Upper lobe of left lung (tissue), 6 donors: ENCODE results near the gene SNTA1. TPM values are rescaled to one million over a fixed set of nuclear protein-coding genes. Genes with fewer than 3 reads are reported as not detected.

ENCODE experiments used
- ATAC-seq, 2 donors: fragments of 200-7000 bp; cut with Tn5 transposase; one replicate each; pipeline ENCODE4 v1.9.1; 2022; ENCODE audit warnings: mild to moderate bottlenecking in 2 of 2, moderate library complexity in 2 of 2; ENCODE audit not compliant: low FRiP score in 2 of 2
- DNase-seq, 2 donors: peaks; one replicate each; pipeline ENCODE4 v3.0.0-alpha.2; 2019 to 2020
- H3K27ac ChIP-seq, 4 donors: fragments of 200-600 bp; sonication (generic); one replicate each; pipeline ENCODE4 v1.5.1; 2016 to 2019
- H3K27me3 ChIP-seq, 4 donors: fragments of 200-600 bp; sonication (generic); one replicate each; pipeline ENCODE4 v1.5.1; 2017 to 2019
- H3K36me3 ChIP-seq, 4 donors: fragments of 200-600 bp; sonication (generic); one replicate each; pipeline ENCODE4 v1.5.1; 2016 to 2019
- H3K4me1 ChIP-seq, 4 donors: fragments of 200-600 bp; sonication (generic); one replicate each; pipeline ENCODE4 v1.5.1; 2018 to 2019
- H3K4me3 ChIP-seq, 4 donors: fragments of 200-600 bp; sonication (generic); one replicate each; pipeline ENCODE4 v1.5.1; 2017 to 2019; ENCODE audit warnings: mild to moderate bottlenecking in 2 of 4, moderate library complexity in 1 of 4
- H3K9me3 ChIP-seq, 4 donors: fragments of 200-600 bp; sonication (generic); one replicate each; pipeline ENCODE4 v1.5.1; 2018 to 2019
- CTCF ChIP-seq, 6 experiments: fragments of 450-650 bp in 4 of 6; fragments of 200-600 bp in 2 of 6; sonication (generic) in 2 of 6; IDR thresholded peaks; one replicate each; pipeline ENCODE4 v1.5.1; 2016 to 2019; ENCODE audit warnings: antibody characterized with exemption in 6 of 6
- EP300 ChIP-seq, 4 donors: sonication (generic); formaldehyde crosslinking; IDR thresholded peaks; one replicate each; pipeline ENCODE4 v1.5.1; 2017; ENCODE audit warnings: antibody characterized with exemption in 4 of 4, control low read depth in 2 of 4
- POLR2A ChIP-seq, 4 donors: fragments of 450-650 bp; IDR thresholded peaks; one replicate each; pipeline ENCODE4 v1.5.1; 2016 to 2017; ENCODE audit warnings: antibody characterized with exemption in 4 of 4, mild to moderate bottlenecking in 2 of 4
- POLR2AphosphoS5 ChIP-seq, 2 donors: sonication (generic); formaldehyde crosslinking; IDR thresholded peaks; one replicate each; pipeline ENCODE4 v1.5.1; 2017; ENCODE audit warnings: antibody characterized with exemption in 2 of 2
- WGBS, 2 donors: methylation state at CpG; one replicate each; pipeline ENCODE4 v1.1.5; 2017 to 2018; 5-methylcytosine and 5-hydroxymethylcytosine counted together
- total RNA-seq, 6 donors: library from RNA; depleted of rRNA in 4 of 6; stranded (reverse); fragments of >200 nt in 4 of 6; gene quantifications; one replicate each; pipeline versions ENCODE4 v1.1.0 to v1.2.1, GENCODE V29; 2016 to 2021
- donor health status: DM: no; HTN: no; CAD: no; lungs with moderate emphysema.
- donor health status: DM: no; HTN: yes; CAD: no; lungs with severe emphysema.

SNTA1 gene
- total RNA-seq, 6 donors from 2014 or later, result 8.2 to 23.4 (median 11.3) TPM

GRCh38 chr20:33423141-33423834, 20.3 kb downstream of the SNTA1 start:
- H3K27ac ChIP-seq, result peak overlapping the region in 2 of 4 donors; percentile 35
- no peak for DNase-seq
- 53 to 100% methylated on average over 1 to 7 of the region's 7 CpGs for WGBS, 2 donors

DNA sequence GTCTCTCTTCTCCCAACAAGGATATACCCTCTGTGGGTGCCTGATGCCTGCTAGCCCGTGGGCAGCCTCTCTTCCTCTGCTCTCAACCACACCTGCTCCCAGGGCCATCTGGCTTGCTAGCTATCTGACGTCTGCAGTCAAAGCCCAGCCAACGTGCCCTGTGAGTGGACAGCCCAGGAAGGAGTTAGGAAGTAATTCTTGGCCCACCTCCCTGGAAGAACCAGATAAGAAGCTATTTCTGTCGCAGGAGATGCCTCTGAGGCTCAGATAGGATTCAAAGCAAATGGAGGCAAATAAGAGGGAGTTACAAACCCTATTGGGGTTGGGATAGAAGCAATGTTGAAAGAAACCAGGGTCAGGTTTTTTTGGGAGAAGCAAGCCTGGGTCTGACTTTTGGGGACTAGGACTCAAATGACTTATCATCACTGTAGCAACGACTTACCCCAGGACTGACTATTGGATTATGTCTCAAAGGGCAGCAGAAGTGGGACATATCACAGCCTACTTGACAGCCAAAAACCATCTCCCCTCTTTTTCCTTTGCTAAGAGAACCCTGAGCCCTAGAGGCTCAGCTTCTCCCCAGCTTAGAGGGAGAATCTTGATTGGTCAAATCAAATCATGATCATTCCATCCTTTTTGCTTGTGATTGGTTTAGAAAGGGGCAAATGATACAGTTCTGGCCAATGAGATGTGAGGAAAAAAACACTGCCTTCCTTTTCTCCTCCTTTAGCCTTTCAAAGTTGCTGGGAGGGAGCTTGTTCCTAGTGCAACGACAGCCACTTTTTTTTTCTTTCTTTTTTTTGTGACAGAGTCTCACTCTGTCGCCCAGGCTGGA, 24.2 kb downstream of the SNTA1 start:
- DNase-seq (no peak), ATAC-seq (no peak)
- H3K9me3 ChIP-seq, result no peaks in the 10 kb centered on the region
- no peaks in the 10 kb centered on the region for H3K36me3 ChIP-seq
- H3K27ac ChIP-seq, result no peak overlapping the region
- no peaks in the 10 kb centered on the region for H3K4me1 ChIP-seq
- H3K27me3 ChIP-seq, result no peaks in the 10 kb centered on the region
- TF ChIP-seq POLR2AphosphoS5 (IDR thresholded peaks at IDR 0.05) (no peak), EP300 (IDR thresholded peaks at IDR 0.05) (no peak), CTCF (IDR thresholded peaks at IDR 0.05) (no peak), POLR2A (IDR thresholded peaks at IDR 0.05) (no peak)
- WGBS, 2 donors, result 44 to 55% methylated on average over 6 to 7 of the region's 7 CpGs
- H3K4me3 ChIP-seq, result no peak overlapping the region

More at GRCh38 chr20:33423141-33423834, 20.3 kb downstream of the SNTA1 start:
- ATAC-seq, result peak; percentile 47 to 77
- TF ChIP-seq EP300 (IDR thresholded peaks at IDR 0.05), result no peak
- TF ChIP-seq CTCF (IDR thresholded peaks at IDR 0.05), result no peak
- no peak for TF ChIP-seq POLR2A (IDR thresholded peaks at IDR 0.05)
- no peak for TF ChIP-seq POLR2AphosphoS5 (IDR thresholded peaks at IDR 0.05)
- Histone ChIP-seq H3K9me3 (no peaks in the 10 kb centered on the region), H3K4me3 (no peak overlapping the region), H3K27me3 (no peaks in the 10 kb centered on the region), H3K36me3 (no peaks in the 10 kb centered on the region), H3K4me1 (no peaks in the 10 kb centered on the region)

DNA sequence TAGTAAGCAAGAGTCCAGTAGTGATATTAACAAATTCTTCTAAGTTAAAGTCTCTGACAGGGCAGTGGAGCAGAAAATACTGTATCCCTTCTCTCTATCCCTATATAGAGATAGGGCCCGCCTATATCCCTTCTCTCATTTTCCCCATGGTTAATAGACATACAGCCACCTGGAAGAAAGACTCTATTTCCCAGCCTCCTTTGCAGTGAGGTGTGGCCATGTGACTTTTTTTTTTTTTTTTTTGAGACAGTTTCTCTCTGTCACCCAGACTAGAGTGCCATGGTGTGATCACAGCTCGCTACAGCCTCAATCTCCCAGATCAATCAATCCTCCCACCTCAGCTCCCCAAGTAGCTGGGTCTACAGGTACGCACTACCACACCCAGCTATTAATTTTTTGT, 25.5 kb downstream of the SNTA1 start:
- no peak overlapping the region for H3K4me3 ChIP-seq
- TF ChIP-seq POLR2A (IDR thresholded peaks at IDR 0.05) (no peak), CTCF (IDR thresholded peaks at IDR 0.05) (no peak), EP300 (IDR thresholded peaks at IDR 0.05) (no peak), POLR2AphosphoS5 (IDR thresholded peaks at IDR 0.05) (no peak)
- no peaks in the 10 kb centered on the region for H3K4me1 ChIP-seq
- no peaks in the 10 kb centered on the region for H3K36me3 ChIP-seq
- H3K27ac ChIP-seq, result no peak overlapping the region
- no peaks in the 10 kb centered on the region for H3K9me3 ChIP-seq
- no peaks in the 10 kb centered on the region for H3K27me3 ChIP-seq
- DNase-seq (no peak), ATAC-seq (no peak)
- 90 to 97% methylated on average over 3 of the region's 3 CpGs for WGBS, 2 donors

DNA sequence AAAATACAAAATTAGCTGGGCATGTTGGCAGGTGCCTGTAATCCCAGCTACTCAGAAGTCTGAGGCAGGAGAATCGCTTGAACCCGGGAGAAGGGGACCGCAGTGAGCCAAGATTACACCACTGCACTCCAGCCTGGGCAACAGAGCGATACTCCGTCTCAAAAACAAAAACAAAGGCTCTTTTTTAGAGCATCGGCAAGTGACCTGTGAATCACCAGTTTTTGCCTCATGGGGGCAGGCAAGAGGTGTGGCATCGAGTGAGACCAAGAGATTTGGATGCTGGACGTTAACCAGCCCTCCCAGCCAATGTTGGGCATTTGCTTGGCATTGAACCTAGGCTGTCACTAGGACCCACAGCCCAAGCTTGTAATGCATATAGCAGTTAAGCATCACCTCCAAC, 27.6 kb downstream of the SNTA1 start:
- H3K4me1 ChIP-seq, result no peaks in the 10 kb centered on the region
- no peaks in the 10 kb centered on the region for H3K9me3 ChIP-seq
- DNase-seq (no peak), ATAC-seq (no peak)
- H3K27ac ChIP-seq, result no peak overlapping the region
- 51 to 72% methylated on average over 6 to 8 of the region's 8 CpGs for WGBS, 2 donors
- no peaks in the 10 kb centered on the region for H3K27me3 ChIP-seq
- H3K4me3 ChIP-seq, result no peak overlapping the region
- H3K36me3 ChIP-seq, result peaks cover 0 to 5% (median 2%) of the 10 kb centered on the region in 4 donors
- TF ChIP-seq CTCF (IDR thresholded peaks at IDR 0.05) (peak in 2 of 6 experiments; percentile 8 to 28), POLR2A (IDR thresholded peaks at IDR 0.05) (no peak)
